GM19467 (cell line): ENCODE data around the gene VAMP5.

ENCODE experiments used
- ATAC-seq: cut with Tn5 transposase; IDR thresholded peaks from one replicate; pipeline ENCODE4 v1.9.1; 2021; ENCODE audit warnings: mild to moderate bottlenecking, moderate library complexity; ENCODE audit not compliant: unreplicated experiment

VAMP5 gene

GRCh38 chr2:85623991-85624390 lies 39.8 kb downstream of the VAMP5 start:
- no peak for ATAC-seq

DNA sequence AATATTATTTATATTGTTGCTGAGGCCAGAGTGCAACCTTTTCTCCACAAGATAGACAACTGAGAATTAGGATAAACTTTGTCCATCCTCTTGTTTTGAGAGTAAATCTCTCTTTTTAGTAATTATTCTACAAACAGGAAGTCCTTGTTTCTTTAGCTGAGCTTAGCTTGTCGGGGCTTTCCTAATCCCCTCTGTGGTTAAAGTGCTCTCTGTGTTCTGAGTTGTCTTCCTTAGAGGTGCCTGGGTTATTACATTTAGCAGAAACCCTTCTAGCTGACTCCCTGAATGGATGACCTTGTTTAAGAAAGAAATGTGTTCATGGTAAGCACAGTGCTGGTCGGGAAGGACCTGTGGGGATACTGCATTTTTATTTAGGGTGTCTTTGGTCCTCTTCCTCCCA lies 44.4 kb downstream of the VAMP5 start:
- no peak for ATAC-seq

GRCh38 chr2:85631316-85631715 lies 47.1 kb downstream of the VAMP5 start:
- ATAC-seq = no peak

DNA sequence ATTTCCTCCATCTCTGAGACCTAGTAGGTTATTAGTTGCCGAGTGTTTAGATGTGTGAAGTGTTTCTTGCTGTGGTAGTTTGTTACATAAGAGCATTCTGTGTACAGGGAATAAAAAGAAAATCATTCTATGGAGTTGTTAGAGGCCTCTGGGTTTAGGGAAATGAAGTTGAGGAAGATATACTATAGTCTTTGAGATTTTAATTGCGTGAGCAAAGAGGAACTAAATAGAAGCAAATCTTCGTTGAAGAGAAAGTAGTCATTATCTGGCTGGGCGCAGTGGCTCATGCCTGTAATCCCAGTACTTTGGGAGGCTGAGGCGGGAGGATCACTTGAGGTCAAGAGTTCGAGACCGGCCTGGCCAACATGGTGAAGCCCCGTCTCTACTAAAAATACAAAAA lies 50.8 kb downstream of the VAMP5 start:
- ATAC-seq = no peak

- no peak for ATAC-seq
Observed at GRCh38 chr2:85635636-85636035, 51.4 kb downstream of the VAMP5 start.

GRCh38 chr2:85642725-85643124 lies 58.5 kb downstream of the VAMP5 start:
- ATAC-seq = no peak
